OCI-LY7 (cell line): ENCODE results near the gene RNF166. TPM values are rescaled to one million over a fixed set of nuclear protein-coding genes. Genes with fewer than 3 reads are reported as not detected.
A peak's percentile ranks its signal among the peaks of the same experiment; 100 is the strongest.

ENCODE experiments used
- BruUV-seq: library from RNA; stranded (reverse); fragments of 400-500 nt; replicated peaks from 2 replicates; lab custom pipeline; 2021; lab: Mats Ljungman, UMichigan
- CTCF ChIA-PET: fragments of 300-600 bp; sonication (Branson Sonifier 250); formaldehyde crosslinking; loops from one replicate; lab custom pipeline; 2022; ENCODE audit warnings: antibody characterized with exemption; ENCODE audit not compliant: unreplicated experiment; lab: Charles Lee
- POLR2A ChIA-PET: fragments of 300-600 bp; sonication (Branson Sonifier 250); formaldehyde crosslinking; loops from one replicate; lab custom pipeline; 2022; ENCODE audit warnings: antibody characterized with exemption; lab: Charles Lee
- DNase-seq: peaks from one replicate; pipeline ENCODE4 v3.0.0-alpha.2; 2015; ENCODE audit warnings: low spot score
- H2AFZ ChIP-seq: fragments of 200-600 bp; sonication (generic), shearing (Covaris generic); 2 replicates; pipeline ENCODE4 v1.6.1; 2014; ENCODE audit warnings: mild to moderate bottlenecking, antibody characterized with exemption, low read length, moderate library complexity
- H3K27ac ChIP-seq: fragments of 200-600 bp; sonication (generic); 2 replicates; pipeline ENCODE4 v1.5.1; 2014; ENCODE audit warnings: mixed run types, low read depth, mild to moderate bottlenecking, moderate library complexity, low read length, inconsistent platforms; ENCODE audit not compliant: poor library complexity, severe bottlenecking
- H3K36me3 ChIP-seq: fragments of 200-600 bp; sonication (generic); 2 replicates; pipeline ENCODE4 v1.6.1; 2014; ENCODE audit warnings: mild to moderate bottlenecking, antibody characterized with exemption, low read length, moderate library complexity, mixed read lengths; ENCODE audit not compliant: insufficient read depth
- H3K4me1 ChIP-seq: fragments of 200-600 bp; sonication (generic); 2 replicates; pipeline ENCODE4 v1.5.1; 2014; ENCODE audit warnings: mild to moderate bottlenecking, low read length; ENCODE audit not compliant: insufficient read depth, poor library complexity, severe bottlenecking
- H3K4me2 ChIP-seq: fragments of 200-600 bp; sonication (generic); 2 replicates; pipeline ENCODE4 v1.6.1; 2014; ENCODE audit warnings: mild to moderate bottlenecking, low read length
- H3K4me3 ChIP-seq: fragments of 200-600 bp; sonication (generic); 2 replicates; pipeline ENCODE4 v1.5.1; 2014; ENCODE audit warnings: mild to moderate bottlenecking, low read depth, low read length; ENCODE audit not compliant: poor library complexity, severe bottlenecking
- H3K79me2 ChIP-seq: fragments of 200-600 bp; sonication (generic); 2 replicates; pipeline ENCODE4 v1.6.1; 2016; ENCODE audit warnings: low read depth, mild to moderate bottlenecking, low read length, moderate library complexity, mixed read lengths; ENCODE audit not compliant: insufficient read depth
- H3K9me2 ChIP-seq: fragments of 200-600 bp; sonication (generic); 2 replicates; pipeline ENCODE4 v1.6.1; 2016; ENCODE audit warnings: mild to moderate bottlenecking, low read length, mixed read lengths; ENCODE audit not compliant: insufficient read depth
- H3K9me3 ChIP-seq: fragments of 200-600 bp; sonication (generic); 2 replicates; pipeline ENCODE4 v1.6.1; 2014; ENCODE audit warnings: mild to moderate bottlenecking, mixed run types, low read length, mixed read lengths
- H4K20me1 ChIP-seq: fragments of 200-600 bp; sonication (generic); 2 replicates; pipeline ENCODE4 v1.6.1; 2014; ENCODE audit warnings: mild to moderate bottlenecking, antibody characterized with exemption, low read length, moderate library complexity, mixed read lengths; ENCODE audit not compliant: insufficient read depth
- CTCF ChIP-seq: fragments of 200-600 bp; sonication (generic); conservative IDR thresholded peaks from 2 replicates; pipeline ENCODE4 v1.5.1; 2014; ENCODE audit warnings: mild to moderate bottlenecking, antibody characterized with exemption, low read length, moderate library complexity, mixed read lengths
- EZH2phosphoT487 ChIP-seq: fragments of 200-600 bp; sonication (generic); IDR thresholded peaks from 2 replicates; pipeline ENCODE4 v1.6.1; 2018; ENCODE audit warnings: low read depth, borderline replicate concordance, mild to moderate bottlenecking, mixed run types, antibody characterized with exemption, low read length, moderate library complexity, mixed read lengths
- intact Hi-C: fragments of 100-400 bp; cut with micrococcal nuclease; formaldehyde crosslinking; loops from one replicate; pipeline ENCODE4 v1.10.0; 2022; ENCODE audit not compliant: unreplicated experiment
- total RNA-seq, 2 experiments: library from RNA; depleted of rRNA in 1 of 2; stranded (reverse); fragments of >200 nt in 1 of 2; shearing (Covaris generic) in 1 of 2; gene quantifications; 2 replicates each; pipeline ENCODE4 v1.2.3, GENCODE V29; 2014 to 2022

The RNF166 gene
- total RNA-seq, 2 experiments from 2014 or later: 52.4 to 56.2 TPM

DNA sequence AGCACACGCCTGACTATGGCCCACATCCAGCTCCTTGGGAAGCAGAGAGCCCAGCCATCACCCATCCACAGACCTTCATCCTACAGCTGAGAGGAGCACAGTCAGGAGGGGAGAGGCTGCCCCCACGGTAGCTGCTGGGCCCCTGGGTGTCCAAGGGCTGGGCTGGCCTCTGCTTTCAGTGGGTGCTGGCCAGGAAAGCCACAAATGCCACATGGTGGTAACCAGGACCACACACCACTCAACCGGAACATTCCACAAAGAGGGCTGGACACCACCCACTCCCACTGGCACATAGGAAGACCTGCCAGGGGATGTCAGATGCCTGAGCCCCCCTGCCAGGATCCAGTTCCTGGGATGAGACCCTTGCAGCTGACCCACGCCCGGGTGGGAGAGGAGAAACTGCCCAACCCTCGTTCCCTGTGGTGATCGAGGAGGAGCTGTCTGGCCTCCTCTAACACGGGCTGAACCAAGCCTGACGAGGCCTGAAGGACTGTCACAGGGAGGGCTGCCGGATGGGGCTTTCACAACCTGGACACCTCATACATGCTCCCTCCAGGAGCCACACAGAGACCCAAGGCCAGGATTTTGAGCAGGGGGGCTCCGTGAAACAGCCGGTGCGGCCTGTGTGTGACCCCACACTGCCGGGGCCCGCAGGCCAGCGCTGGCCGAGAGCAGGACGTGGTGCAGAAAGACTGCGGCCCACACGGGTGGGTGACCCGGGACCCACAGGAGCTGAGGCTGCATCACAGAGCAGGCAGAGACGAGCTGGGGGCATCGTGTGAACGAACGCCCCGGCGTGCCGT is 48.1 kb upstream of the RNF166 start:
- peaks cover 8% of the 10 kb centered on the region; the same call in 1 of the 2 replicates for H4K20me1 ChIP-seq
- no peaks in the 10 kb centered on the region for H3K79me2 ChIP-seq
- no peak for DNase-seq
- ChIA-PET POLR2A (interaction anchor here (0.6 kb wide), 1 partner anchor 49 kb away, joined by 4 read pairs; no protein-coding TSS in a partner anchor), CTCF (no interaction called here)
- no peaks in the 10 kb centered on the region; the same call in 1 of the 2 replicates for H3K36me3 ChIP-seq
- no TSS peak for BruUV-seq
- no peak overlapping the region for H2AFZ ChIP-seq
- H3K4me2 ChIP-seq: no peak overlapping the region
- TF ChIP-seq EZH2phosphoT487 (no peak), CTCF (no peak)
- H3K4me3 ChIP-seq: no peak overlapping the region
- H3K9me3 ChIP-seq: no peaks in the 10 kb centered on the region
- H3K27ac ChIP-seq: no peak overlapping the region
- H3K4me1 ChIP-seq: no peaks in the 10 kb centered on the region
- intact Hi-C loops: no loop called here
- H3K9me2 ChIP-seq: no peaks in the 10 kb centered on the region

DNA sequence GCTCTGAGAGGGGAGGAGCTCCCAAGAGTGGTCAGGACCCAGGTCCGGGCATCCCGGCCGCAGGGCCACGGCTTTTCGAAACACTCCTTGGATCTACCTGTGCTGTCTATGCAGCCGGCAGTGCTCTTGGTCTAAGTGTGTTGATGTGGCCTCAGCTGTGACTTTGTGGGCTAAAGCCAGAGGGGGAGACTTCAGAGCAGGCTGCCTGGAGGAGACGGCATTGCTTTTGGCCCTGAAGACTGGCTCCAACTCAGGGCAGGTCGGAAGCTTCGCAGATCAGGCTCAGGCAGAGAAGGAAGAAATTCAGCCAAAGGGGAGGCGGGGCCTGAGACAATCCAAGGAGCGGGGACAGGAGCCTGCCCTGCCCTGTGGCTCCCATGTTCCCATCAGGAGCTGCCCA is 47.4 kb upstream of the RNF166 start:
- TF ChIP-seq EZH2phosphoT487 (no peak), CTCF (peak; percentile 7; the same call in 1 of the 2 replicates)
- no TSS peak for BruUV-seq
- Histone ChIP-seq H3K36me3 (no peaks in the 10 kb centered on the region; the same call in 1 of the 2 replicates), H3K9me2 (no peaks in the 10 kb centered on the region), H3K4me1 (no peaks in the 10 kb centered on the region), H3K4me2 (no peak overlapping the region), H3K79me2 (no peaks in the 10 kb centered on the region), H2AFZ (no peak overlapping the region), H4K20me1 (peaks cover 4% of the 10 kb centered on the region; the same call in 1 of the 2 replicates), H3K27ac (no peak overlapping the region), H3K4me3 (no peak overlapping the region), H3K9me3 (no peaks in the 10 kb centered on the region)
- POLR2A ChIA-PET: interaction anchor here (0.6 kb wide), 1 partner anchor 49 kb away, joined by 4 read pairs; no protein-coding TSS in a partner anchor
- CTCF ChIA-PET: no interaction called here
- DNase-seq: no peak
- intact Hi-C loops: no loop called here

DNA sequence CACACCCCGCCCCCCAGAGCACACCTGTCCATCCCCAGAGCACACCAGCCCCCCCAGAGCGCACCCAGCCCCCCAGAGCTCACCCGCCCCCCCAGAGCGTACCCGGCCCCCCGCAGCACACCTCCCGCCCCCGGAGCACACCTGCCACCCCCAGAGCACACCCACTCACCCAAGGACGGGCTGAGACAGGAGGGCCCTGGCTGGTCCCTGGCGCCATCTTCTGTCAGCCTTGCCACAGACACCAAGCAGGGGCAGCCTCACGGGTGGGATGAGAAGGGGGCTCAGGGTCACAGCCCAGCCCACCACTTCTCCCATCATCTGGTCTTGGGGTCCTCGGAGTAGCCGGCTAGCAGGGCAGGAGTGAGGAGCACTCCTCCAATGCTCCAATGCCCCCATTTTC is 47.0 kb upstream of the RNF166 start:
- no peaks in the 10 kb centered on the region for H3K9me3 ChIP-seq
- DNase-seq: no peak
- no peak overlapping the region for H3K4me3 ChIP-seq
- H3K27ac ChIP-seq: no peak overlapping the region
- no peaks in the 10 kb centered on the region; the same call in 1 of the 2 replicates for H3K36me3 ChIP-seq
- peaks cover 2% of the 10 kb centered on the region for H3K4me1 ChIP-seq
- no peaks in the 10 kb centered on the region for H3K79me2 ChIP-seq
- no TSS peak for BruUV-seq
- ChIA-PET CTCF (no interaction called here), POLR2A (interaction anchor here (0.6 kb wide), 1 partner anchor 50 kb away, joined by 4 read pairs; no protein-coding TSS in a partner anchor)
- H3K9me2 ChIP-seq: no peaks in the 10 kb centered on the region
- no peaks in the 10 kb centered on the region; the same call in 1 of the 2 replicates for H4K20me1 ChIP-seq
- intact Hi-C loops: no loop called here
- no peak overlapping the region for H3K4me2 ChIP-seq
- TF ChIP-seq CTCF: peak; percentile 45
- no peak for TF ChIP-seq EZH2phosphoT487
- H2AFZ ChIP-seq: no peak overlapping the region
